Umbilical cord (tissue), 2 donors: ENCODE measurements around the gene ADAMTS4. TPM values are rescaled to one million over a fixed set of nuclear protein-coding genes. Genes with fewer than 3 reads are reported as not detected.
A peak's percentile ranks its signal among the peaks of the same experiment; 100 is the strongest.
"Not testable (repeated sequence)": the region's sequence is repeated elsewhere in the genome, so short reads cannot be mapped to it uniquely, and the experiment has no call there.

ENCODE experiments used
- DNase-seq: peaks from one replicate; pipeline ENCODE4 v3.0.0-alpha.2; 2015; ENCODE audit warnings: low spot score
- total RNA-seq: library from RNA; depleted of rRNA; stranded (reverse); fragments of >200 nt; gene quantifications from one replicate; pipeline ENCODE4 v1.2.3, GENCODE V29; 2014; ENCODE audit warnings: low replicate concordance; ENCODE audit not compliant: insufficient read depth

ADAMTS4 gene, protein sequence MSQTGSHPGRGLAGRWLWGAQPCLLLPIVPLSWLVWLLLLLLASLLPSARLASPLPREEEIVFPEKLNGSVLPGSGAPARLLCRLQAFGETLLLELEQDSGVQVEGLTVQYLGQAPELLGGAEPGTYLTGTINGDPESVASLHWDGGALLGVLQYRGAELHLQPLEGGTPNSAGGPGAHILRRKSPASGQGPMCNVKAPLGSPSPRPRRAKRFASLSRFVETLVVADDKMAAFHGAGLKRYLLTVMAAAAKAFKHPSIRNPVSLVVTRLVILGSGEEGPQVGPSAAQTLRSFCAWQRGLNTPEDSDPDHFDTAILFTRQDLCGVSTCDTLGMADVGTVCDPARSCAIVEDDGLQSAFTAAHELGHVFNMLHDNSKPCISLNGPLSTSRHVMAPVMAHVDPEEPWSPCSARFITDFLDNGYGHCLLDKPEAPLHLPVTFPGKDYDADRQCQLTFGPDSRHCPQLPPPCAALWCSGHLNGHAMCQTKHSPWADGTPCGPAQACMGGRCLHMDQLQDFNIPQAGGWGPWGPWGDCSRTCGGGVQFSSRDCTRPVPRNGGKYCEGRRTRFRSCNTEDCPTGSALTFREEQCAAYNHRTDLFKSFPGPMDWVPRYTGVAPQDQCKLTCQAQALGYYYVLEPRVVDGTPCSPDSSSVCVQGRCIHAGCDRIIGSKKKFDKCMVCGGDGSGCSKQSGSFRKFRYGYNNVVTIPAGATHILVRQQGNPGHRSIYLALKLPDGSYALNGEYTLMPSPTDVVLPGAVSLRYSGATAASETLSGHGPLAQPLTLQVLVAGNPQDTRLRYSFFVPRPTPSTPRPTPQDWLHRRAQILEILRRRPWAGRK
- total RNA-seq = 7.5 TPM

DNA sequence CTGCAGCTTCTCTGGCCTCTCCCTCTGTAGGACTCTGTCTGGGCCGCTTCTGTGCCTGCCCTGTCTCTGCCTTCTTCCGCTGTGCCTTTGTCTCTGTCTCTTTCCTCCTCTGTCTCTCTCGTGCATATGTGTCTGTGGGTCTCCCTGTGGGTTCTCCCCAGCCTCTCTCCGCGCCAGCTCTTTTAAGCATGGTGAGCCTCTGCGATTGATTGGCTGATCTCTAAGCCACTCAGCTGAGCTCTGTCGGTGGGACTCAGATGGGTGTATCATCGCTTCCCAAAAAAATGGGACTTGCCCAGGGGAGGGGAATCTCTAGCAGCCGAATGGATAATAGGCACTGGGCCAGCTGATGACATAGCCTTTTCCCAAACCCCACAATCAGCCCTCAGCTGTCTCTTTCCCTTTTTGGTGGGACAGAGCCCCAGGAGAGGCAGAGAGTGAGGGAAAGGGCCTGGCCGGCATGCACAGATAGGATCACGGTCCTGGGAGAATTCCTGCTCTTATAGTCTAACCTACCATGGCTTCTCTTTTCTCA, at the start of gene ADAMTS4:
TSS of gene ADAMTS4 (minus strand) at position 158 of the 535 bp plus-strand sequence. CDS start 427 bp downstream, outside the sequence.
- DNase-seq = peak; percentile 95

DNA sequence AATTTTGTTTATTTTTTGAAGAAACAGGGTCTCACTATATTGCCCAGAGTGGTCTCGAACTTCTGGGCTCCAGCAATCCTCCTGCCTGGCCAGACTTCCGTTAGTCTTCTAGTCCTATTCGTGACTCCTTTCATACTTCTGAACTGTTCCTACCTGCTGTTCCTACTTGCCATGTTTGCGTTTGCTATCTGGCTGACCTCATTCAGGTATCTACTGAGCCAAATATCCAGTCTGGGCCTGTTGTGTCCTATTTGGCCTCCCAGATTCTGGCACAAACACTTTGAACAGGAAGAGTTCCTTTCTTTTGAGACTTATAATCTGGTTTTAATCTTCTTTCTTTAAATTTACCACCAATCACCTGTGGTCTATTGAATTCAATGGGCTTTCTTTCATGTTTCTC, 46.0 kb upstream of the ADAMTS4 start:
- DNase-seq = no peak

- DNase-seq = no peak
These were observed 43.5 kb upstream of the ADAMTS4 start for GRCh38 chr1:161242313-161242712.

GRCh38 chr1:161241682-161242081, 42.8 kb upstream of the ADAMTS4 start:
- DNase-seq = no peak

DNA sequence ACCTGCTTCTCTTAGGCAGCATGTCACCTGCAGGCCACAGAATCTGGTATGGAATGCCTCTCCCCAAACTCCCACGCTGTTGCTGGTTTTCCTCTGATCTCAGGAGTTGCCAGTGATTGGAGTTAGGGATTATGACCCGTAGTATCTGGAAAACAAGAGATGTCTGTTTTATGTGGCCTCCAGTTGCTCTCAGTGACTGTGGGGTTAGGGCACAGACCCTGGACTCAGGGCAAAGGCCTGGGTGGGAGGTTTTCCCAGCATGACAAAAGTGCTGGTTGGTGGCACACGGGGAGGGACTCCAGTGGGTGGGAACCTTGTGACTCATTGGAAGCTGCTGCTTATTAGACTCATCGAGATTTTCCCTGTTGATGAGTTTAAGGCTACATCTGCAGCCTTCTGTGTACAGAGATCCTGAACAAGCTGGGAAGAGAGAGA, 39.2 kb upstream of the ADAMTS4 start, which contains the start of gene NR1I3:
TSS of gene NR1I3 (minus strand) at position 165 of the 435 bp plus-strand sequence. CDS start 1,638 bp downstream, outside the sequence.
- DNase-seq = no peak

DNA sequence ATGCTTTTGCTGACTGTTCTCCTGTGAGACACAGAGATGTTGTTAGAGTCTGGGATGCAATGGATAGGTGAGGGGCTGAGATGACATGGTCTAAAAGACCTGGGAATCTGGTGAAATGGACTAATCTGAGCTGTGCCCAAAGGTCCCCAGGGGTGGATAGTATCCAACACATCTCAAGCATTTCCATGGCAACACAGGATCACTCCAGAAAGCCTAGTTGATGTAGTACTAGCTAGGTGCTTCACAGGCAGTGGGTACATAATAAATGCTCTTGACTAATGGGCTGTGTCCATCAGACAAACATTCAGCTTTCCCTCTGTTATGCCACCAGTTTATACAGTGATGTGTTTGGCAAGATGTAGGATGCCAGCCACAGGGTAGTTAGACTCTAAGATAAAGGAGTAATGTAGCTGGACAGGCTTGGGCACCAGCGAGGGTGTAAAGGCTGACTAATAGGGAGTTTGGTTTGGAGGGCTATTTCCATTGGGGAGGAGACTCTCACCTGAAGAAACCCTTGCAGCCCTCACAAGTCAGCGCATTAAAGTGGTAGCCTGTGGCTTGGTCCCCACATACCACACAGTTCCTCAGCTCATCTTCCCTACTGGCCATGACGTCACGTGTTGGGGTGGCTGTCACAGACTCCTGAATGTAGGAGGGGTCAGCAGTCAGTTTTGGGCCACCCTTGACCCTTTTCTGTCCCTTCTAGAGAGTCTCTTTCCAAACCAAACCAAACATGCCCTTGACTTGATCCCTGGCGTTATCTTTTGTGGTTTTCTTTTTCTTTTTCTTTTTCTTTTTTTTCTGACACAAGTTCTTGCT, 37.3 kb upstream of the ADAMTS4 start:
- no peak for DNase-seq

- no peak for DNase-seq
These were observed 34.2 kb upstream of the ADAMTS4 start for GRCh38 chr1:161233102-161233501.

- no peak for DNase-seq
These were observed 31.9 kb upstream of the ADAMTS4 start for GRCh38 chr1:161230762-161231161.

- no peak for DNase-seq
These were observed 31.0 kb upstream of the ADAMTS4 start for GRCh38 chr1:161229896-161230295.

DNA sequence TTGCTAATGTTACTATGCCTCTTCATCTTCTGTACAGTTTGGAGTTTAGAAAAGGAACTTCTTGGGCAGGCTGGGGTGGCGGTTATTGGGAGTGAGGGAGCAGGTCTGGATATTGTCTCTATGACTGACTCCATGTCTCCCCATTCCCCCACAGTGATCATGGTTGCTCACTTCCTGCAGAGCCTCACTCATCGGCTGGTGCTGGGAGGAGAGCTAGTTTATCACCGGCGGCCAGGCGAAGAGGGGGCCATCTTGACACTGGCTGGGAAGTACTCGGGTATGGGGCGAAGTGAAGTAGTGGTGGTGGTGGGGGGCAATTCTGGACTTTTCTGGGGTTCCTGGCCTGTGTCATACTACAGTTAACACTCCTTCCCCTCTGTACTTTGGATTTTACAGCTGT, 29.2 kb upstream of the ADAMTS4 start:
- DNase-seq = no peak

GRCh38 chr1:161227196-161227871, 28.5 kb upstream of the ADAMTS4 start:
- peak; percentile 79 for DNase-seq

- no peak for DNase-seq
These were observed 27.9 kb upstream of the ADAMTS4 start for GRCh38 chr1:161226759-161227158.

GRCh38 chr1:161226320-161226711, 27.5 kb upstream of the ADAMTS4 start:
- DNase-seq = no peak

- DNase-seq = peak; percentile 99
These were observed 26.9 kb upstream of the ADAMTS4 start, which contains the start of gene TOMM40L for GRCh38 chr1:161225534-161226319. Gene TOMM40L, plus strand, starts transcription at chr1:161226060. Its CDS starts 430 bp downstream, at chr1:161226490.

DNA sequence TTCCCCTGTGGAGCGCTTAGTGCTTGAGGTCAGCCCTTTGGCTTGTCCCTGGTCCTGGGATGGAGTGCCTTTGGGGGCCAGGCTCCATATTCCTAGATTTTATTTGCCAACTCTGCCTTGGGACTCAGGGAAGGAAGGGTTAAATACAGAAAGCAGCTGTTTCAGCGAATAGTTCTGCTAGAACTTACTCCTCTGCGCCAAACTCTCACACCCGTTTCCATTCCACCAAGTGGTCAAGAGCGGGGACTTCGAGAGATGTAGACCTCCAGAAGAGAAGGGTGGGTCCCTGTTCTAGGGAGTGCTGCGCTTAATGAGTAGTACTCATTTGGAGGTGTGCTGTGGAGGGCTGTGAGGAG, 26.3 kb upstream of the ADAMTS4 start:
- peak; percentile 17 for DNase-seq

- DNase-seq = not testable (repeated sequence)
These were observed 25.8 kb upstream of the ADAMTS4 start for GRCh38 chr1:161224695-161225087.

DNA sequence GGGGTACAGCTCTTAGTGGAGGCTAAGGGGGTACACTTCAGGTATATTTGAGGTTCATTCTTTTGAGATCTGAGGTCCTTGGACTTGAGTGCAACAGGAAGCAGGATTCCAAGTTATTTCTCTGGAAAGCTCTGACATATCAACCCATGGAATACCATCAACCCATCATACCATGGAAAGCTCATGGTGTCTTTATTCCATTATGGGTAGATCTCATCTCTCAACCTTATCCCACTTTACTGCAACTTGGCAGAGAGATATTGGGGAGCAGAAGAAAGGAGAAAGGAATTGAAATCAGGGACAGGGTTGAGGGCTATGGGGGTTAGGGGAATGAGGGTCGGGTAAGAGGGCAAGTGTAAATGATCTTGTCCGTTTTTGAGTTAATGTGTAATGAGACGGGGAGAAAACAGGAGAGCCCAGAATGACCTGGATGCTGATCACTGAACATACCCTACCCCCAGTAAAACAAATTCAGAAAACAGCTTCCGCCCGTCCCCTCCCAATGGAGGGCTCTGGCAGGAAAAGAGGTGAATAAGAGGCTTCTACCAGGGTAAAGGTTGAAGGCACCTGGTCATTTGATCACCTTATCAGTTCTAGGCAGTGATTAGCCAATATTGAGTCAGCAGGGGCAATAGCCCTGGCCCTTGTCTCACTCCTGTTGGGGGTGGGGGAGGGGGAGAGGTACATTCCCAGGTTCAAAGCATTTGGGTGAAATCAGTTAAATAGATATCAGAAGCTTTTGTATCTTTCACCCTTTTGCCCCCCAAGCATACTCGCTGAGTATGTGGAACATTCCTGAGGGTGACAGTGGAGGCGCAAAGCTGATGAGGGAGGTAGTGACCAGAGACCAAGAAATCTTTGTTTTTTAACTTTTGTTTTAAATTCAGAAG, 25.2 kb upstream of the ADAMTS4 start:
- no peak for DNase-seq

- DNase-seq = no peak
These were observed 23.5 kb upstream of the ADAMTS4 start for GRCh38 chr1:161222175-161223019.
